OCI-LY3 (cell line): ENCODE measurements around the gene PFN2.
A peak's percentile ranks its signal among the peaks of the same experiment; 100 is the strongest.

Experiments used
- H2AFZ ChIP-seq: fragments of 200-600, 300-600 bp; shearing (Covaris generic); 2 replicates; pipeline ENCODE4 v1.6.0; 2014; ENCODE audit warnings: antibody characterized with exemption, low read depth, low read length
- H3K27ac ChIP-seq: fragments of 200-600, 300-600 bp; sonication (generic); 2 replicates; pipeline ENCODE4 v1.5.1; 2014; ENCODE audit warnings: mild to moderate bottlenecking, low read length, moderate library complexity, mixed read lengths
- H3K27me3 ChIP-seq: fragments of 200-600, 300-600 bp; sonication (generic); 2 replicates; pipeline ENCODE4 v1.6.1; 2014; ENCODE audit warnings: low read depth, low read length, mixed read lengths
- H3K36me3 ChIP-seq: fragments of 200-600, 300-600 bp; sonication (generic); replicated peaks from 2 replicates; pipeline ENCODE3; 2014; ENCODE audit warnings: low read depth, low read length, mixed read lengths
- H3K4me1 ChIP-seq: fragments of 300-600, 200-600 bp; sonication (generic); 2 replicates; pipeline ENCODE4 v1.6.1; 2014; ENCODE audit warnings: low read length, mixed read lengths
- H3K4me2 ChIP-seq: fragments of 200-600, 300-600 bp; sonication (generic); 2 replicates; pipeline ENCODE4 v1.6.1; 2014; ENCODE audit warnings: low read length, mixed read lengths
- H3K4me3 ChIP-seq: fragments of 300-600, 200-600 bp; sonication (generic); 2 replicates; pipeline ENCODE4 v1.5.1; 2014; ENCODE audit warnings: antibody characterized with exemption, mild to moderate bottlenecking, low read length, moderate library complexity
- H3K79me2 ChIP-seq: fragments of 300-600, 200-600 bp; shearing (Covaris generic); 2 replicates; pipeline ENCODE4 v1.6.1; 2014; ENCODE audit warnings: mild to moderate bottlenecking, low read length, mixed read lengths
- H3K9ac ChIP-seq: fragments of 300-600, 200-600 bp; shearing (Covaris generic); 2 replicates; pipeline ENCODE4 v1.6.0; 2014; ENCODE audit warnings: mild to moderate bottlenecking, low read length, moderate library complexity
- H3K9me3 ChIP-seq: fragments of 200-600, 300-600 bp; shearing (Covaris generic); 2 replicates; pipeline ENCODE4 v1.6.1; 2014; ENCODE audit warnings: low read length, mixed read lengths; ENCODE audit not compliant: insufficient read depth
- H4K20me1 ChIP-seq: fragments of 200-600, 300-600 bp; sonication (generic); 2 replicates; pipeline ENCODE4 v1.6.1; 2016; ENCODE audit warnings: low read length, mixed read lengths; ENCODE audit not compliant: insufficient read depth
- CTCF ChIP-seq: fragments of 200-600, 300-600 bp; sonication (generic); IDR thresholded peaks from 2 replicates; pipeline ENCODE4 v1.5.1; 2014; ENCODE audit warnings: antibody characterized with exemption, low read length, low read depth
- EZH2phosphoT487 ChIP-seq: fragments of 200-600 bp; shearing (Covaris generic); IDR thresholded peaks from 2 replicates; pipeline ENCODE4 v1.6.1; 2018; ENCODE audit warnings: antibody characterized with exemption, mixed run types, low read depth

PFN2 gene

GRCh38 chr3:149968216-149968615 lies 2.5 kb downstream of the PFN2 start:
- H3K79me2 ChIP-seq = no peaks in the 10 kb centered on the region
- no peak overlapping the region for H3K4me3 ChIP-seq
- no peaks in the 10 kb centered on the region for H3K9me3 ChIP-seq
- no peaks in the 10 kb centered on the region for H4K20me1 ChIP-seq
- H3K36me3 ChIP-seq = no peaks in the 10 kb centered on the region
- no peak overlapping the region for H3K4me2 ChIP-seq
- peaks cover 11% of the 10 kb centered on the region for H3K27me3 ChIP-seq
- no peak overlapping the region for H3K9ac ChIP-seq
- no peak overlapping the region for H2AFZ ChIP-seq
- peaks cover 13% of the 10 kb centered on the region for H3K4me1 ChIP-seq
- TF ChIP-seq EZH2phosphoT487 = no peak
- TF ChIP-seq CTCF = no peak
- no peak overlapping the region for H3K27ac ChIP-seq

GRCh38 chr3:149967086-149967685 lies 3.5 kb downstream of the PFN2 start:
- Histone ChIP-seq H3K36me3 (no peaks in the 10 kb centered on the region), H4K20me1 (no peaks in the 10 kb centered on the region), H3K4me3 (no peak overlapping the region), H3K27ac (no peak overlapping the region), H3K9me3 (no peaks in the 10 kb centered on the region), H3K4me2 (no peak overlapping the region), H2AFZ (no peak overlapping the region), H3K9ac (no peak overlapping the region), H3K27me3 (peaks cover 8% of the 10 kb centered on the region), H3K79me2 (no peaks in the 10 kb centered on the region), H3K4me1 (peaks cover 11% of the 10 kb centered on the region)
- TF ChIP-seq CTCF (peak; percentile 70), EZH2phosphoT487 (no peak)

- H3K79me2 ChIP-seq = no peaks in the 10 kb centered on the region
- H3K4me3 ChIP-seq = no peak overlapping the region
These were observed 5.4 kb downstream of the PFN2 start for GRCh38 chr3:149965278-149965677.

GRCh38 chr3:149964291-149964690 lies 6.4 kb downstream of the PFN2 start:
- H4K20me1 ChIP-seq = no peaks in the 10 kb centered on the region
- H3K36me3 ChIP-seq = no peaks in the 10 kb centered on the region

More at GRCh38 chr3:149965278-149965677, 5.4 kb downstream of the PFN2 start:
- Histone ChIP-seq H3K4me2 (no peak overlapping the region), H3K4me1 (peaks cover 8% of the 10 kb centered on the region), H2AFZ (no peak overlapping the region), H3K9ac (no peak overlapping the region), H3K36me3 (no peaks in the 10 kb centered on the region), H4K20me1 (no peaks in the 10 kb centered on the region), H3K27ac (no peak overlapping the region), H3K9me3 (no peaks in the 10 kb centered on the region), H3K27me3 (no peaks in the 10 kb centered on the region)
- TF ChIP-seq CTCF (no peak), EZH2phosphoT487 (no peak)

More at GRCh38 chr3:149964291-149964690, 6.4 kb downstream of the PFN2 start:
- Histone ChIP-seq H3K9me3 (no peaks in the 10 kb centered on the region), H3K79me2 (no peaks in the 10 kb centered on the region), H3K27me3 (no peaks in the 10 kb centered on the region), H3K27ac (no peak overlapping the region), H3K4me3 (no peak overlapping the region), H3K4me2 (no peak overlapping the region), H2AFZ (no peak overlapping the region), H3K9ac (no peak overlapping the region), H3K4me1 (peaks cover 4% of the 10 kb centered on the region)
- TF ChIP-seq CTCF (no peak), EZH2phosphoT487 (no peak)
